Cortex of kidney (tissue), 1 donor: ENCODE results near the gene DPYSL4.

Experiments
- DNase-seq: peaks from one replicate; lab custom pipeline; 2025; lab: John Stamatoyannopoulos, UW

Gene DPYSL4

GRCh38 chr10:132243141-132243540 is 56.4 kb downstream of the DPYSL4 start:
- DNase-seq = no peak

GRCh38 chr10:132243626-132244025 is 56.9 kb downstream of the DPYSL4 start:
- DNase-seq = no peak

GRCh38 chr10:132245056-132245455 is 58.3 kb downstream of the DPYSL4 start:
- no peak for DNase-seq

- DNase-seq = no peak
These were observed 59.5 kb downstream of the DPYSL4 start for GRCh38 chr10:132246296-132246695.

- DNase-seq = no peak
These were observed 61.2 kb downstream of the DPYSL4 start for GRCh38 chr10:132247943-132248342.

GRCh38 chr10:132248455-132249225 is 61.9 kb downstream of the DPYSL4 start:
- no peak for DNase-seq

GRCh38 chr10:132249226-132249724 is 62.5 kb downstream of the DPYSL4 start:
- DNase-seq = no peak

- no peak for DNase-seq
These were observed 63.2 kb downstream of the DPYSL4 start for GRCh38 chr10:132249824-132250375.

GRCh38 chr10:132250481-132251475 is 64.0 kb downstream of the DPYSL4 start:
- DNase-seq = no peak

- DNase-seq = no peak
These were observed 65.2 kb downstream of the DPYSL4 start for GRCh38 chr10:132251928-132252327.

- DNase-seq = no peak
These were observed 65.7 kb downstream of the DPYSL4 start for GRCh38 chr10:132252412-132252811.

GRCh38 chr10:132253092-132253687 is 66.4 kb downstream of the DPYSL4 start:
- DNase-seq = no peak

GRCh38 chr10:132254841-132255240 is 68.1 kb downstream of the DPYSL4 start:
- no peak for DNase-seq
